Measurements from ENCODE around the gene STX8.
A peak's percentile ranks its signal among the peaks of the same experiment; 100 is the strongest.
"Not testable (repeated sequence)": the region's sequence is repeated elsewhere in the genome, so short reads cannot be mapped to it uniquely, and the experiment has no call there.

The STX8 gene

GRCh38 chr17:9575381-9576101, at the start of gene STX8:
Gene STX8 (minus strand): TSS chr17:9575820. CDS start chr17:9575808, 12 bp downstream.
- Histone ChIP-seq H3K9me3 (ENCODE audit: control insufficient read depth, low read length) (no peaks in the 10 kb centered on the region), H3K27me3 (replicated peaks; ENCODE audit: control insufficient read depth, insufficient read depth, low read length) (no peaks in the 10 kb centered on the region), H3K9ac (ENCODE audit: low read length) (peak within 1 kb of the TSS; percentile 87), H3K4me1 (ENCODE audit: control insufficient read depth, insufficient read depth, low read length) (peaks cover 19% of the 10 kb centered on the region), H3K36me3 (ENCODE audit: control insufficient read depth, insufficient read depth, low read length, severe bottlenecking) (no peaks in the 10 kb centered on the region), H3K4me3 (ENCODE audit: low read length) (peak within 1 kb of the TSS; percentile 91)
- DNase-seq (ENCODE audit: low read depth): peak; percentile 89

- Histone ChIP-seq H3K9ac (ENCODE audit: low read length) (no peak overlapping the region), H3K9me3 (ENCODE audit: control insufficient read depth, low read length) (peaks cover 28% of the 10 kb centered on the region), H3K36me3 (ENCODE audit: control insufficient read depth, insufficient read depth, low read length, severe bottlenecking) (no peaks in the 10 kb centered on the region), H3K4me3 (ENCODE audit: low read length) (no peak overlapping the region), H3K27me3 (replicated peaks; ENCODE audit: control insufficient read depth, insufficient read depth, low read length) (no peaks in the 10 kb centered on the region), H3K4me1 (ENCODE audit: control insufficient read depth, insufficient read depth, low read length) (no peaks in the 10 kb centered on the region)
- no peak for DNase-seq (ENCODE audit: low read depth)
Observed at GRCh38 chr17:9622961-9623360, 47.3 kb upstream of the STX8 start.

GRCh38 chr17:9615486-9615885, 39.9 kb upstream of the STX8 start:
- no peaks in the 10 kb centered on the region for H3K27me3 ChIP-seq (replicated peaks; ENCODE audit: control insufficient read depth, insufficient read depth, low read length)
- no peak for DNase-seq (ENCODE audit: low read depth)

GRCh38 chr17:9612006-9612405, 36.4 kb upstream of the STX8 start:
- DNase-seq (ENCODE audit: low read depth): no peak

More at GRCh38 chr17:9615486-9615885, 39.9 kb upstream of the STX8 start:
- H3K9ac ChIP-seq (ENCODE audit: low read length): no peak overlapping the region
- H3K9me3 ChIP-seq (ENCODE audit: control insufficient read depth, low read length): peaks cover 7% of the 10 kb centered on the region
- no peak overlapping the region for H3K4me3 ChIP-seq (ENCODE audit: low read length)
- no peaks in the 10 kb centered on the region for H3K36me3 ChIP-seq (ENCODE audit: control insufficient read depth, insufficient read depth, low read length, severe bottlenecking)
- no peaks in the 10 kb centered on the region for H3K4me1 ChIP-seq (ENCODE audit: control insufficient read depth, insufficient read depth, low read length)

GRCh38 chr17:9611557-9611956, 35.9 kb upstream of the STX8 start:
- H3K36me3 ChIP-seq (ENCODE audit: control insufficient read depth, insufficient read depth, low read length, severe bottlenecking): no peaks in the 10 kb centered on the region
- no peaks in the 10 kb centered on the region for H3K4me1 ChIP-seq (ENCODE audit: control insufficient read depth, insufficient read depth, low read length)
- H3K9ac ChIP-seq (ENCODE audit: low read length): no peak overlapping the region
- H3K4me3 ChIP-seq (ENCODE audit: low read length): no peak overlapping the region
- H3K9me3 ChIP-seq (ENCODE audit: control insufficient read depth, low read length): peaks cover 7% of the 10 kb centered on the region
- DNase-seq (ENCODE audit: low read depth): no peak
- H3K27me3 ChIP-seq (replicated peaks; ENCODE audit: control insufficient read depth, insufficient read depth, low read length): no peaks in the 10 kb centered on the region

More at GRCh38 chr17:9612006-9612405, 36.4 kb upstream of the STX8 start:
- no peaks in the 10 kb centered on the region for H3K27me3 ChIP-seq (replicated peaks; ENCODE audit: control insufficient read depth, insufficient read depth, low read length)
- H3K4me3 ChIP-seq (ENCODE audit: low read length): no peak overlapping the region
- H3K4me1 ChIP-seq (ENCODE audit: control insufficient read depth, insufficient read depth, low read length): no peaks in the 10 kb centered on the region
- no peak overlapping the region for H3K9ac ChIP-seq (ENCODE audit: low read length)
- H3K36me3 ChIP-seq (ENCODE audit: control insufficient read depth, insufficient read depth, low read length, severe bottlenecking): no peaks in the 10 kb centered on the region
- peaks cover 7% of the 10 kb centered on the region for H3K9me3 ChIP-seq (ENCODE audit: control insufficient read depth, low read length)

GRCh38 chr17:9607058-9607457, 31.4 kb upstream of the STX8 start:
- not testable (repeated sequence) for H3K27me3 ChIP-seq (replicated peaks; ENCODE audit: control insufficient read depth, insufficient read depth, low read length); DNase-seq (ENCODE audit: low read depth); H3K4me3 ChIP-seq (ENCODE audit: low read length); H3K4me1 ChIP-seq (ENCODE audit: control insufficient read depth, insufficient read depth, low read length); H3K36me3 ChIP-seq (ENCODE audit: control insufficient read depth, insufficient read depth, low read length, severe bottlenecking); H3K9me3 ChIP-seq (ENCODE audit: control insufficient read depth, low read length); H3K9ac ChIP-seq (ENCODE audit: low read length)

- H3K27me3 ChIP-seq (replicated peaks; ENCODE audit: control insufficient read depth, insufficient read depth, low read length): no peaks in the 10 kb centered on the region
- no peak overlapping the region for H3K4me3 ChIP-seq (ENCODE audit: low read length)
- H3K9ac ChIP-seq (ENCODE audit: low read length): no peak overlapping the region
- H3K9me3 ChIP-seq (ENCODE audit: control insufficient read depth, low read length): no peaks in the 10 kb centered on the region
- H3K36me3 ChIP-seq (ENCODE audit: control insufficient read depth, insufficient read depth, low read length, severe bottlenecking): no peaks in the 10 kb centered on the region
- no peaks in the 10 kb centered on the region for H3K4me1 ChIP-seq (ENCODE audit: control insufficient read depth, insufficient read depth, low read length)
- DNase-seq (ENCODE audit: low read depth): no peak
Observed at GRCh38 chr17:9606453-9606852, 30.8 kb upstream of the STX8 start.

- H3K27me3 ChIP-seq (replicated peaks; ENCODE audit: control insufficient read depth, insufficient read depth, low read length); DNase-seq (ENCODE audit: low read depth); H3K4me1 ChIP-seq (ENCODE audit: control insufficient read depth, insufficient read depth, low read length); H3K9me3 ChIP-seq (ENCODE audit: control insufficient read depth, low read length); H3K9ac ChIP-seq (ENCODE audit: low read length); H3K36me3 ChIP-seq (ENCODE audit: control insufficient read depth, insufficient read depth, low read length, severe bottlenecking); H3K4me3 ChIP-seq (ENCODE audit: low read length): not testable (repeated sequence)
Observed at GRCh38 chr17:9604583-9604982, 29.0 kb upstream of the STX8 start.

- no peak for DNase-seq (ENCODE audit: low read depth)
- H3K4me3 ChIP-seq (ENCODE audit: low read length): no peak overlapping the region
- no peaks in the 10 kb centered on the region for H3K27me3 ChIP-seq (replicated peaks; ENCODE audit: control insufficient read depth, insufficient read depth, low read length)
Observed at GRCh38 chr17:9598661-9599060, 23.0 kb upstream of the STX8 start.

GRCh38 chr17:9597638-9598037, 22.0 kb upstream of the STX8 start:
- not testable (repeated sequence) for H3K36me3 ChIP-seq (ENCODE audit: control insufficient read depth, insufficient read depth, low read length, severe bottlenecking); H3K9ac ChIP-seq (ENCODE audit: low read length); H3K9me3 ChIP-seq (ENCODE audit: control insufficient read depth, low read length); DNase-seq (ENCODE audit: low read depth); H3K27me3 ChIP-seq (replicated peaks; ENCODE audit: control insufficient read depth, insufficient read depth, low read length); H3K4me3 ChIP-seq (ENCODE audit: low read length); H3K4me1 ChIP-seq (ENCODE audit: control insufficient read depth, insufficient read depth, low read length)

More at GRCh38 chr17:9598661-9599060, 23.0 kb upstream of the STX8 start:
- Histone ChIP-seq H3K9ac (ENCODE audit: low read length) (no peak overlapping the region), H3K36me3 (ENCODE audit: control insufficient read depth, insufficient read depth, low read length, severe bottlenecking) (no peaks in the 10 kb centered on the region), H3K9me3 (ENCODE audit: control insufficient read depth, low read length) (no peaks in the 10 kb centered on the region), H3K4me1 (ENCODE audit: control insufficient read depth, insufficient read depth, low read length) (no peaks in the 10 kb centered on the region)

GRCh38 chr17:9594065-9594464, 18.4 kb upstream of the STX8 start:
- Histone ChIP-seq H3K9me3 (ENCODE audit: control insufficient read depth, low read length) (no peaks in the 10 kb centered on the region), H3K4me1 (ENCODE audit: control insufficient read depth, insufficient read depth, low read length) (no peaks in the 10 kb centered on the region), H3K36me3 (ENCODE audit: control insufficient read depth, insufficient read depth, low read length, severe bottlenecking) (no peaks in the 10 kb centered on the region), H3K27me3 (replicated peaks; ENCODE audit: control insufficient read depth, insufficient read depth, low read length) (no peaks in the 10 kb centered on the region), H3K9ac (ENCODE audit: low read length) (no peak overlapping the region), H3K4me3 (ENCODE audit: low read length) (no peak overlapping the region)
- no peak for DNase-seq (ENCODE audit: low read depth)

Measured in adipocyte (in vitro differentiated cells).